Vagina (tissue), 2 donors: ENCODE measurements around the gene TLDC2.

Experiments used
- CTCF ChIP-seq, 3 experiments: fragments of 450-650 bp in 2 of 3; fragments of 200-600 bp in 1 of 3; sonication (generic) in 1 of 3; IDR thresholded peaks; one replicate each; pipeline ENCODE4 v1.5.1; 2017 to 2019; ENCODE audit warnings: antibody characterized with exemption in 3 of 3, mild to moderate bottlenecking in 2 of 3, moderate library complexity in 2 of 3
- POLR2A ChIP-seq, 2 donors: fragments of 450-650 bp; IDR thresholded peaks; one replicate each; pipeline ENCODE4 v1.6.1; 2017; ENCODE audit warnings: antibody characterized with exemption in 2 of 2, mild to moderate bottlenecking in 2 of 2, moderate library complexity in 2 of 2

- TF ChIP-seq POLR2A (IDR thresholded peaks at IDR 0.05): no peak
- peak in 2 of 3 experiments; percentile 6 to 42 for TF ChIP-seq CTCF (IDR thresholded peaks at IDR 0.05)
Measured at GRCh38 chr20:36830791-36831691, 44.9 kb upstream of the TLDC2 start.
